Measurements from ENCODE around the gene ARHGAP6.

GRCh38 chrX:11272863-11273262 is 392.9 kb downstream of the ARHGAP6 start:
- TF ChIP-seq, protein P1, sequence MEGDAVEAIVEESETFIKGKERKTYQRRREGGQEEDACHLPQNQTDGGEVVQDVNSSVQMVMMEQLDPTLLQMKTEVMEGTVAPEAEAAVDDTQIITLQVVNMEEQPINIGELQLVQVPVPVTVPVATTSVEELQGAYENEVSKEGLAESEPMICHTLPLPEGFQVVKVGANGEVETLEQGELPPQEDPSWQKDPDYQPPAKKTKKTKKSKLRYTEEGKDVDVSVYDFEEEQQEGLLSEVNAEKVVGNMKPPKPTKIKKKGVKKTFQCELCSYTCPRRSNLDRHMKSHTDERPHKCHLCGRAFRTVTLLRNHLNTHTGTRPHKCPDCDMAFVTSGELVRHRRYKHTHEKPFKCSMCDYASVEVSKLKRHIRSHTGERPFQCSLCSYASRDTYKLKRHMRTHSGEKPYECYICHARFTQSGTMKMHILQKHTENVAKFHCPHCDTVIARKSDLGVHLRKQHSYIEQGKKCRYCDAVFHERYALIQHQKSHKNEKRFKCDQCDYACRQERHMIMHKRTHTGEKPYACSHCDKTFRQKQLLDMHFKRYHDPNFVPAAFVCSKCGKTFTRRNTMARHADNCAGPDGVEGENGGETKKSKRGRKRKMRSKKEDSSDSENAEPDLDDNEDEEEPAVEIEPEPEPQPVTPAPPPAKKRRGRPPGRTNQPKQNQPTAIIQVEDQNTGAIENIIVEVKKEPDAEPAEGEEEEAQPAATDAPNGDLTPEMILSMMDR (IDR thresholded peaks at IDR 0.05; ENCODE audit: insufficient read depth, low read length) = no peak
- TF ChIP-seq GABPA (IDR thresholded peaks at IDR 0.05; ENCODE audit: low read depth) = no peak
- no peak for TF ChIP-seq POLR2AphosphoS5 (IDR thresholded peaks at IDR 0.05; ENCODE audit: low read depth)

Data from HL-60 (cell line).